Testis (tissue), 3 donors: ENCODE measurements around the gene KCND1. TPM values are rescaled to one million over a fixed set of nuclear protein-coding genes. Genes with fewer than 3 reads are reported as not detected.

ENCODE experiments used
- DNase-seq: peaks from one replicate; pipeline ENCODE4 v3.0.0-alpha.2; 2019
- H3K27ac ChIP-seq, 2 donors: fragments of 200-600 bp; sonication (generic); one replicate each; pipeline ENCODE4 v1.5.1; 2019
- H3K27me3 ChIP-seq: fragments of 200-600 bp; sonication (generic); one replicate; pipeline ENCODE4 v1.5.1; 2019
- H3K36me3 ChIP-seq: fragments of 200-600 bp; sonication (generic); one replicate; pipeline ENCODE4 v1.5.1; 2017; ENCODE audit warnings: low read depth; ENCODE audit errors: missing control alignments
- H3K4me1 ChIP-seq: fragments of 200-600 bp; sonication (generic); one replicate; pipeline ENCODE4 v1.5.1; 2019
- H3K4me3 ChIP-seq, 2 donors: fragments of 200-600 bp; sonication (generic); one replicate each; pipeline ENCODE4 v1.5.1; 2017 to 2019
- H3K9me3 ChIP-seq: fragments of 200-600 bp; sonication (generic); one replicate; pipeline ENCODE4 v1.5.1; 2017
- POLR2A ChIP-seq: fragments of 450-650 bp; IDR thresholded peaks from one replicate; pipeline ENCODE4 v1.6.1; 2017; ENCODE audit warnings: antibody characterized with exemption, mild to moderate bottlenecking, moderate library complexity
- WGBS, 2 donors: methylation state at CpG; one replicate each; pipeline ENCODE4 v1.1.5; 2018; 5-methylcytosine and 5-hydroxymethylcytosine counted together
- intact Hi-C: fragments of 100-400 bp; cut with DNase I; formaldehyde crosslinking; loops from one replicate; pipeline ENCODE4 v1.15.1; 2023; ENCODE audit warnings: low total_unique reads
- polyA plus RNA-seq: library from polyadenylated mRNA; stranded (reverse); fragments of 350-450 nt; fragmentation: Illumina TruSeq; extraction: RNeasy Lipid Tissue Mini Kit (QIAGEN cat#74804); gene quantifications from one replicate; pipeline ENCODE4 v1.2.3, GENCODE V29; 2014; ENCODE audit warnings: low read depth, low replicate concordance; ENCODE audit not compliant: insufficient read depth
- total RNA-seq, 2 donors: library from RNA; depleted of rRNA; stranded (reverse); fragments of >200 nt; gene quantifications; one replicate each; pipeline ENCODE4 v1.2.3, GENCODE V29; 2016
- TF ChIP-seq, protein P1 (sequence below), 3 experiments: fragments of 450-650 bp in 2 of 3; fragments of 200-600 bp in 1 of 3; sonication (generic) in 1 of 3; IDR thresholded peaks; one replicate each; pipeline ENCODE4 v1.5.1; 2016 to 2019; ENCODE audit warnings: antibody characterized with exemption in 3 of 3, mild to moderate bottlenecking in 2 of 3, moderate library complexity in 1 of 3

Gene KCND1
- total and polyA plus RNA-seq, 3 donors from 2014 or later, result 2.3 to 3.3 (median 2.4) TPM

DNA sequence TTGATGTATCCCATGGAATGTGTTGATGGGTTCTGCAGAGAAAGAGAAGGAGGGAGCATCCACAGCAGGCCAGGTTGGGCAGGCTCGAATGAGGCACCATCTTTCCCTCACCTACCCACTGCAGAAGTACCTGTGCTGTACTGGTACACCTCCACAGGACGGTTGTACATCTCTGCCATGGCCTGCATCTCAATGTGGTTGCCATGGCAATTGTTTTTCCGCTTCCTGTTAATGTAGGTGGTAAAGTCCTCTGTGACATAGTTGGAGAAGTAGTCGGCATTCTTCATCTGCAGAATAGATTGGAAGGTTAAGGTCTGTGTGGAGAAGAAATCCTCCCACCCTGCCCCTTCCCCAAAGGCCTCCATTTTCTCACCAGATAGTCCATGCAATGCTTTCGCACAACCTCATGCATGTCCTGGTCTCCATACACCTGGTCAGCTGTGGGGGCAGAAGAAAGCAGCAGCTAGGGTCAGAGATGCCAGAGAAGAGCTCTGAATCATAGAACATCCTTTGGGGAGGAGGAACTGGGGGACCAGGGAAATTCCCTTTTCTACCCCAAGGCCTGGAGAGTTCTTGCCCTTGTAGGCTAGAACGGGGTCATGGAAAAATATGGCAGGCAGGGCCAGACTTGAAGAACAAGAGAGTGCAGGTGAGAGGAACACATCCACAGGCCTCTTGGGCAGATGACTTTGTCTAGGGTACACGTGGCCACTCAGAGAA lies 36.9 kb downstream of the KCND1 start:
- Histone ChIP-seq H3K27ac (no peak overlapping the region), H3K4me1 (no peaks in the 10 kb centered on the region), H3K9me3 (no peaks in the 10 kb centered on the region), H3K36me3 (no peaks in the 10 kb centered on the region), H3K4me3 (no peak overlapping the region), H3K27me3 (no peaks in the 10 kb centered on the region)
- DNase-seq, result no peak
- 79 to 92% methylated on average over 7 of the region's 7 CpGs for WGBS, 2 donors
- intact Hi-C loops, result no loop called here
- no peak for TF ChIP-seq POLR2A
- TF ChIP-seq, protein P1, sequence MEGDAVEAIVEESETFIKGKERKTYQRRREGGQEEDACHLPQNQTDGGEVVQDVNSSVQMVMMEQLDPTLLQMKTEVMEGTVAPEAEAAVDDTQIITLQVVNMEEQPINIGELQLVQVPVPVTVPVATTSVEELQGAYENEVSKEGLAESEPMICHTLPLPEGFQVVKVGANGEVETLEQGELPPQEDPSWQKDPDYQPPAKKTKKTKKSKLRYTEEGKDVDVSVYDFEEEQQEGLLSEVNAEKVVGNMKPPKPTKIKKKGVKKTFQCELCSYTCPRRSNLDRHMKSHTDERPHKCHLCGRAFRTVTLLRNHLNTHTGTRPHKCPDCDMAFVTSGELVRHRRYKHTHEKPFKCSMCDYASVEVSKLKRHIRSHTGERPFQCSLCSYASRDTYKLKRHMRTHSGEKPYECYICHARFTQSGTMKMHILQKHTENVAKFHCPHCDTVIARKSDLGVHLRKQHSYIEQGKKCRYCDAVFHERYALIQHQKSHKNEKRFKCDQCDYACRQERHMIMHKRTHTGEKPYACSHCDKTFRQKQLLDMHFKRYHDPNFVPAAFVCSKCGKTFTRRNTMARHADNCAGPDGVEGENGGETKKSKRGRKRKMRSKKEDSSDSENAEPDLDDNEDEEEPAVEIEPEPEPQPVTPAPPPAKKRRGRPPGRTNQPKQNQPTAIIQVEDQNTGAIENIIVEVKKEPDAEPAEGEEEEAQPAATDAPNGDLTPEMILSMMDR (IDR thresholded peaks at IDR 0.05), result no peak

DNA sequence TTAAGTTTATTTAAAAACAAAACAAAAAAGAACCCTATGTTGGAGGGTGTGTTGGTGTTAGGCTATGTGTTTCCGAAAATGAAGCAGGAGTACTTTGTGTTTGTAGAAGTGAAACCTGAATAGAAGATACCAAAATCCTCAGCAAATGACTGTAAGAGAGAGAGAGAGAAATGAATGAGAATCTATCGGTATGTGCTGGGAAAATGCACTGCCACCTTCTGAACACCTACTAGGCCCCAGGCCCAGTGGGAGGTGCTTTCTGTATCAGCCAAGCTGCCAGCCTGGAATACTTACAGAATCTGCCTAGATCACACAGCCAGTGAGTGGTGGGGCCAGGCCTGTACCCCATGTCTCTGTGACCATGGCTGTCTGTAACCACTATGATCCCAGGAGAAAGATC lies 37.9 kb downstream of the KCND1 start:
- Histone ChIP-seq H3K9me3 (no peaks in the 10 kb centered on the region), H3K4me3 (no peak overlapping the region), H3K27ac (no peak overlapping the region), H3K27me3 (no peaks in the 10 kb centered on the region), H3K4me1 (no peaks in the 10 kb centered on the region), H3K36me3 (no peaks in the 10 kb centered on the region)
- DNase-seq, result no peak
- intact Hi-C loops, result no loop called here
- WGBS, 2 donors, result 94 to 100% methylated on average over 2 of the region's 2 CpGs
- no peak for TF ChIP-seq POLR2A
- TF ChIP-seq, protein P1 (IDR thresholded peaks at IDR 0.05), result no peak

DNA sequence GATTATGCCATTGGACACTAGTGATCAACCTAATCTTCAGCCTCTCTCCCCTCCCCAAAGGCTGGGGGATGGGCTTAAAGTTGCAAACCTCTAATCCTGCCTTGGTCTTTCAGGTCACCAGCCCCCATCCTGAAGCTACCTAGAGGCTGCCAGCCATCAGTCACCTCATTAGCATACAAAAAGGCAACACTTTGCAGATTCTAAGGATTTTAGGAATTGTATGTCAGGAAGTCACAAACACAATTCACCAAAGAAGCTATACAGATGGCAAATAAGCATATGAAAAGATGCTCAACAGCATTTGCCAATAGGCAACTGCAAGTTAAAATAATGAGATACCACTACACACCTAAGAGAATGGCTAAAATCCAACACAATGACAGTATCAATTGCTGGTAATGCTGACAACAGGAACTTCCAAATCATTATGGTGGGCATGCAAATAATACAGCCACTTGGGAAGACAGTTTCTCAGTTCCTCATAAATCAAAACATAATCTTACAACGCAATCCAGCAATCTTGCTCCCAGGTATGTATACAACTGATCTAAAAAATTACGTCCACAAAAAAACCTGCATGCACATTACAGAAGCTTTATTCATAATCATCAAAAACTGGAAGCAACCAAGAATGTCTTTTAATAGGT lies 43.8 kb downstream of the KCND1 start:
- DNase-seq, result no peak
- peaks cover 3% of the 10 kb centered on the region for H3K4me1 ChIP-seq
- WGBS, 2 donors, result 77 to 86% methylated on average over 2 of the region's 2 CpGs
- H3K27ac ChIP-seq, result no peak overlapping the region
- TF ChIP-seq, protein P1 (IDR thresholded peaks at IDR 0.05), result no peak
- no peak for TF ChIP-seq POLR2A
- H3K36me3 ChIP-seq, result no peaks in the 10 kb centered on the region
- no peak overlapping the region for H3K4me3 ChIP-seq
- intact Hi-C loops, result no loop called here
- H3K27me3 ChIP-seq, result no peaks in the 10 kb centered on the region
- H3K9me3 ChIP-seq, result no peaks in the 10 kb centered on the region

DNA sequence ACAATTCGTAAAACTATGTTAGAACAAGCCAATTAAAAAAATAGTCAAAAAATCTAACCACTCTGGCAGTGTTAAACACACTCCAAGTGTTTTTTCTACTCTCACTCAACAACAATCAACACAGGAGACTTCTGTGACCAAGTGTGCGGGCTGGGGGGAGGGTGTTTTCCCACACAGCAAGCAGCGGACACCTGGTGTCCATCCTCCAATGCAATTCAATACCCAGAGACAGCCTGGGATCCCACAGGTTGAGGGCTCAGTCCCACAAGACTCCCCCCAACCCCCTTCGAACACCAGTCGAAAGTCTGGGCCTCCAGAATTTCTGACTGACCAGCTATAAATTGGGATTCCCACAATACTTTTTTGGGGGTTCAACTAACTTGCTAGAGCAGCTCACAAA lies 44.5 kb downstream of the KCND1 start:
- DNase-seq, result no peak

More for the DNA sequence above, 44.5 kb downstream of the KCND1 start:
- no peak for TF ChIP-seq POLR2A
- TF ChIP-seq, protein P1 (IDR thresholded peaks at IDR 0.05), result no peak
- 85 to 87% methylated on average over 5 of the region's 5 CpGs for WGBS, 2 donors
- Histone ChIP-seq H3K27me3 (no peaks in the 10 kb centered on the region), H3K9me3 (no peaks in the 10 kb centered on the region), H3K36me3 (no peaks in the 10 kb centered on the region), H3K4me3 (no peak overlapping the region), H3K4me1 (peaks cover 3% of the 10 kb centered on the region), H3K27ac (no peak overlapping the region)
- intact Hi-C loops, result no loop called here
